ENCODE data around the gene NPM1. TPM values are rescaled to one million over a fixed set of nuclear protein-coding genes. Genes with fewer than 3 reads are reported as not detected.
A peak's percentile ranks its signal among the peaks of the same experiment; 100 is the strongest.

The NPM1 gene
- total and polyA plus RNA-seq, 2 of the 13 experiments (the other 11 are each of a cell fraction or from before 2014, with no cell fraction given): 2,047 to 3,353 TPM

- peak; percentile 82 for TF ChIP-seq ZGPAT (CRISPR knock-in tag; IDR thresholded peaks at IDR 0.05)
- no peak; the same call in 1 of the 2 replicates for TF ChIP-seq REL (CRISPR knock-in tag; conservative IDR thresholded peaks at IDR 0.05)
- peak; percentile 80; the same call in 1 of the 2 replicates for TF ChIP-seq ATF6 (CRISPR knock-in tag; conservative IDR thresholded peaks at IDR 0.05)
- no peak for TF ChIP-seq ZNF75D (CRISPR knock-in tag; IDR thresholded peaks at IDR 0.05; ENCODE audit: borderline replicate concordance)
- TF ChIP-seq FOXC1 (CRISPR knock-in tag; IDR thresholded peaks at IDR 0.05; ENCODE audit: borderline replicate concordance): peak; percentile 78; the same call in 1 of the 2 replicates
- TF ChIP-seq KAT8 (CRISPR knock-in tag; IDR thresholded peaks at IDR 0.05): peak; percentile 93
- peak; percentile 91 for TF ChIP-seq GMEB1 (CRISPR knock-in tag; IDR thresholded peaks at IDR 0.05; ENCODE audit: borderline replicate concordance)
- peak; percentile 79 for TF ChIP-seq ZNF616 (CRISPR knock-in tag; IDR thresholded peaks at IDR 0.05; ENCODE audit: low read depth)
- peak; percentile 90 for TF ChIP-seq POLR2AphosphoS5 (IDR thresholded peaks at IDR 0.05; ENCODE audit: low read depth, low read length)
- TF ChIP-seq TEF (CRISPR knock-in tag; IDR thresholded peaks at IDR 0.05): no peak
- peak; percentile 56; the same call in 1 of the 2 replicates for TF ChIP-seq ISL2 (CRISPR knock-in tag; IDR thresholded peaks at IDR 0.05)
- TF ChIP-seq ZNF772 (CRISPR knock-in tag; IDR thresholded peaks at IDR 0.05): peak; percentile 94
- TF ChIP-seq ZNF607 (CRISPR knock-in tag; IDR thresholded peaks at IDR 0.05; ENCODE audit: borderline replicate concordance): peak; percentile 23; the same call in 1 of the 2 replicates
- no peak; the same call in 1 of the 2 replicates for TF ChIP-seq ZNF609 (CRISPR knock-in tag; IDR thresholded peaks at IDR 0.05; ENCODE audit: borderline replicate concordance)
- no peak for TF ChIP-seq ZNF678 (CRISPR knock-in tag; IDR thresholded peaks at IDR 0.05)
- no peak for TF ChIP-seq PRPF4 (IDR thresholded peaks at IDR 0.05; ENCODE audit: low read depth, low read length, poor library complexity, severe bottlenecking)
Observed at GRCh38 chr5:171387345-171387969, at the start of gene NPM1 (continued).

Data from HepG2 (cell line).